ENCODE results near the gene RASD1. TPM values are rescaled to one million over a fixed set of nuclear protein-coding genes. Genes with fewer than 3 reads are reported as not detected.

RASD1 gene
- total and polyA plus RNA-seq, 2 experiments from 2014 or later = 23.5 to 46.9 TPM

DNA sequence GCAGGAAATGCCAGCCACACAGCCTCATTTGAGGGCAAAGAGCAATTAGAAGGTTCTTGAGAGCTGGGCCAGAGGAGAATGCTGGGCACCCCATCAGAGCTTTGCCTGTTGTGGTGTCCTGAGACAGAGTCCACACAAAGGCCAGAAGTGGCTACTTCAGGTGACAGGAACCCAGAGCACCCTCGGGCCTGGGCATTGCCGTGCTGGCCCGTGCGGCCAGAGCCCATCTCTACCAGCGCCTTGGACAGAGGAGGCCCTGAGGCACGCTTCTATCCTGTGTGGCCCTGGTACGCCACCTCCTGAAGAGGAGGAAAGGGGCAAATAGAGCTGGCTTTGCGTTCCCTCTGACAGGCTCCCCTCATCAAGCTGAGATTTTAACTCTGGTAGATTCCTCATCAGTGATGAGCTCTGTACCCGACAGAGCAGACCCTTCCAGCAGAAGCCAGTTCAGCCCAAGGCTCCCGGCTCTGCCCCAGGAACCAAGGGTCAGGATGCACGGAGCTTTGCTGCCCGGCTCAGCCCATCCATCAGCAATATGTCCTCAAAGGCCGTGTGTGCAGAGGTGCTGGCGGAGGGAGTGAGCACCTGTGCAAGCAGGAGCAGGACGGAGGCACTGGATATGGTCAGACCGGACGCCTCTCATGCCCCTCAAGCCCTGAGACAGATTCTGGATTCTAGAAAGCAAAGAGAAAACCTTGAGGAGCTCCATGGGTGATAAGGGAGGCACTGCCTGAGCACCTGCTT lies 3.4 kb upstream of the RASD1 start:
- Histone ChIP-seq H3K4me2 (no peak overlapping the region), H3K79me2 (no peaks in the 10 kb centered on the region), H3K4me1 (ENCODE audit: insufficient read depth) (peaks cover 19% of the 10 kb centered on the region), H3K9me2 (replicated peaks; ENCODE audit: insufficient read depth) (no peaks in the 10 kb centered on the region), H3K36me3 (replicated peaks; ENCODE audit: insufficient read depth, low read depth) (no peaks in the 10 kb centered on the region), H3K9me3 (ENCODE audit: low read depth) (no peaks in the 10 kb centered on the region), H3K4me3 (no peak overlapping the region), H3K27ac (no peak overlapping the region), H2AFZ (no peak overlapping the region), H4K20me1 (ENCODE audit: insufficient read depth, poor library complexity, severe bottlenecking) (no peaks in the 10 kb centered on the region), H3K27me3 (peaks cover 9% of the 10 kb centered on the region)
- TF ChIP-seq EZH2phosphoT487 (IDR thresholded peaks at IDR 0.05; ENCODE audit: low read depth, severe bottlenecking, unreplicated experiment) (no peak), EZH2 (IDR thresholded peaks at IDR 0.05; ENCODE audit: borderline replicate concordance) (no peak)
- TF ChIP-seq, protein P1, sequence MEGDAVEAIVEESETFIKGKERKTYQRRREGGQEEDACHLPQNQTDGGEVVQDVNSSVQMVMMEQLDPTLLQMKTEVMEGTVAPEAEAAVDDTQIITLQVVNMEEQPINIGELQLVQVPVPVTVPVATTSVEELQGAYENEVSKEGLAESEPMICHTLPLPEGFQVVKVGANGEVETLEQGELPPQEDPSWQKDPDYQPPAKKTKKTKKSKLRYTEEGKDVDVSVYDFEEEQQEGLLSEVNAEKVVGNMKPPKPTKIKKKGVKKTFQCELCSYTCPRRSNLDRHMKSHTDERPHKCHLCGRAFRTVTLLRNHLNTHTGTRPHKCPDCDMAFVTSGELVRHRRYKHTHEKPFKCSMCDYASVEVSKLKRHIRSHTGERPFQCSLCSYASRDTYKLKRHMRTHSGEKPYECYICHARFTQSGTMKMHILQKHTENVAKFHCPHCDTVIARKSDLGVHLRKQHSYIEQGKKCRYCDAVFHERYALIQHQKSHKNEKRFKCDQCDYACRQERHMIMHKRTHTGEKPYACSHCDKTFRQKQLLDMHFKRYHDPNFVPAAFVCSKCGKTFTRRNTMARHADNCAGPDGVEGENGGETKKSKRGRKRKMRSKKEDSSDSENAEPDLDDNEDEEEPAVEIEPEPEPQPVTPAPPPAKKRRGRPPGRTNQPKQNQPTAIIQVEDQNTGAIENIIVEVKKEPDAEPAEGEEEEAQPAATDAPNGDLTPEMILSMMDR (IDR thresholded peaks at IDR 0.05; ENCODE audit: poor library complexity) = no peak
- 90% methylated on average over 17 of the region's 17 CpGs for WGBS (ENCODE audit: low lambda C conversion rate, missing lambda C conversion rate)
- no peak for DNase-seq (ENCODE audit: low spot score)

DNA sequence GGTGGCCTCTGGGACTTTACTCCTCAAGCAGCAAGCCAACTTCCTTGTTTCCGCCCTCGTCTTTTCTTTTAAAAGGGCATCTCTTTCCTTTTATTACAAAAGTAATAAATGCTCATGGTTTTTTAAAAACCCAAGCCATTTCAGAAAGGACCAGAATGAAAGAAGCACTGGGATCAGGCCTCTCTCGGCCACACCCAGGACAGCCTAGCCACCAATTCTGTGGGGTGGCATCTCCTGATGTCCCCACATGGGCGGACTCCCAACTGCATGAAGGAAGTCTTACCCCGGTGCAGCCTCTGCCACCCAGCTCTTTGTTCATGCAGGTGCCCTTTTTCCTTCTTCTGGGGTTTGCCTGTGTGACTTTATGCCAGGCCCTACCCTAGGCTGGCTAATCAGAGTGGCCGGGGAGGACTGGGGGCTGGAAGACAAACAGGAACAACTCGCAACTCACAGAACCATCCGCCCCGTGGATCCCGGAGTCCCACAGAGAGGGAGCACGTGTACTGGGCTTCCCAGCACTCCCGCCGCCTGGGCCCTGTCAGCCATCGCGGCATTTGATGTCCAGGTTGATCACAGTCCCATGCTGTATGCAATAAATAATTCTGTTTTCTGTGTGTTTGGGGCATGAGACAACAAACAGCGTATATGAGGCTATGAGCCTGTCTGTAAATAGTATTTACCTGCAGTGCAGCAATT lies 2.6 kb upstream of the RASD1 start:
- TF ChIP-seq EZH2phosphoT487 (IDR thresholded peaks at IDR 0.05; ENCODE audit: low read depth, severe bottlenecking, unreplicated experiment) (no peak), EZH2 (IDR thresholded peaks at IDR 0.05; ENCODE audit: borderline replicate concordance) (no peak)
- TF ChIP-seq, protein P1 (IDR thresholded peaks at IDR 0.05; ENCODE audit: poor library complexity) = no peak
- H3K9me3 ChIP-seq (ENCODE audit: low read depth) = no peaks in the 10 kb centered on the region
- H3K36me3 ChIP-seq (replicated peaks; ENCODE audit: insufficient read depth, low read depth) = no peaks in the 10 kb centered on the region
- no peak for DNase-seq (ENCODE audit: low spot score)
- 96% methylated on average over 16 of the region's 16 CpGs for WGBS (ENCODE audit: low lambda C conversion rate, missing lambda C conversion rate)
- H3K9me2 ChIP-seq (replicated peaks; ENCODE audit: insufficient read depth) = no peaks in the 10 kb centered on the region
- no peak overlapping the region for H3K4me2 ChIP-seq
- H2AFZ ChIP-seq = no peak overlapping the region
- H3K27me3 ChIP-seq = peaks cover 9% of the 10 kb centered on the region
- no peaks in the 10 kb centered on the region for H4K20me1 ChIP-seq (ENCODE audit: insufficient read depth, poor library complexity, severe bottlenecking)
- H3K79me2 ChIP-seq = no peaks in the 10 kb centered on the region
- no peak overlapping the region for H3K27ac ChIP-seq
- H3K4me1 ChIP-seq (ENCODE audit: insufficient read depth) = peaks cover 21% of the 10 kb centered on the region
- H3K4me3 ChIP-seq = no peak overlapping the region

DNA sequence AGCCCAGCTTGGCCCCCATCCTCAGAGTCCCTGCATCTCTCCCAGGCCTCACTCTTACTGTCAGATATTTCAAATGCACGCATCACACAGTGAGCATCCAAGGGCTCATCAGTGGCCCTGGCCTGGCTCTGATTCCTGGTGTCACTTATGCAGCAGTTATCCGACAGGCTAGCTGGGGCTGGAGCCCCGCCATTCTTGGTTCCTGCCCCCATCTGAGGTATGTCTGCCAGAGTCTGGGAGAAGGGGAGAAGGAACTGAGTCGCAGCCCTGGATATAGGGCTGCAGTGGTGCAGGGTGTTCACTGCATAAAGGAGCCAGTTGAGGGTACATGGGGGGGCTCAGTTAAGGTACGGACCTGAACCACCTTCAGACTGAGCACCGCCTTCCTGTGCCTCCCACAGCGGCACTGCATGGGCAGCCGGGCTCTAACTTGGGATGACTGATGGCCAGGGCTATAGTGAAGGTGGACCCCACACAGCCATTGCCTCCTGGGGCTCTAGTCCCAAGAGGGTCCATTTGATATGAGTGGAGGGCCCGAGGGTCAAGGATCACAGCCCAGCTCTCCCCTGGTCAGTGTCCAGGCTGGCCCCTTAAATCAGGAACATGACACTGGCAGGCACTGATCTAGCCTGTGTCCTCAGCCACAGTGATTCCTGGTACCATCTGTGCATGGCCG lies 1.8 kb upstream of the RASD1 start:
- WGBS (ENCODE audit: low lambda C conversion rate, missing lambda C conversion rate) = 94% methylated on average over 10 of the region's 10 CpGs
- TF ChIP-seq EZH2 (IDR thresholded peaks at IDR 0.05; ENCODE audit: borderline replicate concordance) = no peak
- TF ChIP-seq, protein P1 (IDR thresholded peaks at IDR 0.05; ENCODE audit: poor library complexity) = no peak
- TF ChIP-seq EZH2phosphoT487 (IDR thresholded peaks at IDR 0.05; ENCODE audit: low read depth, severe bottlenecking, unreplicated experiment) = no peak
- H3K27me3 ChIP-seq = peaks cover 9% of the 10 kb centered on the region
- H3K9me3 ChIP-seq (ENCODE audit: low read depth) = no peaks in the 10 kb centered on the region
- no peaks in the 10 kb centered on the region for H3K9me2 ChIP-seq (replicated peaks; ENCODE audit: insufficient read depth)
- peaks cover 21% of the 10 kb centered on the region for H3K4me1 ChIP-seq (ENCODE audit: insufficient read depth)
- H3K36me3 ChIP-seq (replicated peaks; ENCODE audit: insufficient read depth, low read depth) = no peaks in the 10 kb centered on the region
- no peaks in the 10 kb centered on the region for H3K79me2 ChIP-seq
- H4K20me1 ChIP-seq (ENCODE audit: insufficient read depth, poor library complexity, severe bottlenecking) = no peaks in the 10 kb centered on the region
- no peak overlapping the region for H3K4me2 ChIP-seq
- no peak overlapping the region for H3K27ac ChIP-seq
- no peak overlapping the region for H2AFZ ChIP-seq
- no peak for DNase-seq (ENCODE audit: low spot score)
- no peak overlapping the region for H3K4me3 ChIP-seq
